HepG2 (cell line): ENCODE data around the gene FGF1. TPM values are rescaled to one million over a fixed set of nuclear protein-coding genes. Genes with fewer than 3 reads are reported as not detected.
A peak's percentile ranks its signal among the peaks of the same experiment; 100 is the strongest.

Experiments used
- ATAC-seq: fragments of 200-7000 bp; cut with Tn5 transposase; 3 replicates; pipeline ENCODE4 v1.9.1; 2020; ENCODE audit warnings: mild to moderate bottlenecking, moderate library complexity
- BruUV-seq: library from RNA; stranded (reverse); fragments of 400-500 nt; replicated peaks from 2 replicates; lab custom pipeline; 2021; lab: Mats Ljungman, UMichigan
- CTCF ChIA-PET: fragments of 300-600 bp; formaldehyde crosslinking; extraction: SDS; loops from one replicate; lab custom pipeline; 2021; ENCODE audit warnings: low total read pairs, inconsistent platforms, low intra/inter-chr PET ratio; lab: Yijun Ruan, JAX
- POLR2A ChIA-PET: fragments of 350-600 bp; sonication (Branson Sonifier 250); formaldehyde crosslinking; loops from one replicate; lab custom pipeline; 2020; ENCODE audit warnings: antibody characterized with exemption, inconsistent platforms; lab: Yijun Ruan, JAX
- DNase-seq: peaks from one replicate; pipeline ENCODE4 v3.0.0-alpha.2; 2015; ENCODE audit warnings: low spot score
- FAIRE-seq: peaks from 3 replicates; lab custom pipeline; 2011; peaks lifted over from hg19 to GRCh38; lab: Jason Lieb, UNC
- H2AFZ ChIP-seq: one replicate; pipeline ENCODE4 v1.6.1; 2011; ENCODE audit warnings: low read length, inconsistent platforms
- H3K27ac ChIP-seq: fragments of 300-600 bp; 3 replicates; pipeline ENCODE4 v1.8.0; 2011; ENCODE audit warnings: mixed run types, mild to moderate bottlenecking, mixed read lengths, low read length, inconsistent platforms; ENCODE audit not compliant: insufficient read depth; ENCODE audit errors: extremely low read length
- H3K27me3 ChIP-seq, 2 experiments: fragments of 200-600 bp in 1 of 2; 2 replicates in 1 of 2; 3 replicates in 1 of 2; pipeline versions ENCODE4 v1.6.0 to v1.8.0; 2011; ENCODE audit warnings: low read length in 2 of 2, mild to moderate bottlenecking in 2 of 2, moderate library complexity in 2 of 2, inconsistent platforms in 1 of 2; ENCODE audit not compliant: insufficient read depth in 2 of 2, control insufficient read depth in 1 of 2
- H3K36me3 ChIP-seq, 2 experiments: fragments of 200-600 bp in 1 of 2; replicated peaks in 1 of 2; 2 replicates in 1 of 2; 3 replicates in 1 of 2; pipeline versions ENCODE4 v1.5.1 to v1.8.0; 2011; ENCODE audit warnings: low read length in 2 of 2, inconsistent platforms in 1 of 2; ENCODE audit not compliant: insufficient read depth in 2 of 2, control insufficient read depth in 1 of 2
- H3K4me1 ChIP-seq: 2 replicates; pipeline ENCODE4 v1.5.1; 2012; ENCODE audit warnings: low read length, inconsistent platforms; ENCODE audit not compliant: insufficient read depth
- H3K4me2 ChIP-seq: 2 replicates; pipeline ENCODE4 v1.6.0; 2011; ENCODE audit warnings: low read depth, low read length, inconsistent platforms
- H3K4me3 ChIP-seq, 3 experiments: fragments of 200-600 bp in 1 of 3; sonication (generic), shearing (Covaris generic) in 1 of 3; replicated peaks in 1 of 3; 2 replicates each; pipeline ENCODE4 v1.5.1; 2011 to 2016; ENCODE audit warnings: low read length in 3 of 3, inconsistent platforms in 2 of 3, low read depth in 2 of 3, mild to moderate bottlenecking in 2 of 3, control low read depth in 1 of 3, mixed read lengths in 1 of 3; ENCODE audit not compliant: insufficient read depth in 1 of 3
- H3K79me2 ChIP-seq: one replicate; pipeline ENCODE4 v1.6.1; 2011; ENCODE audit warnings: low read length, inconsistent platforms; ENCODE audit not compliant: insufficient read depth
- H3K9ac ChIP-seq: 2 replicates; pipeline ENCODE4 v1.6.0; 2011; ENCODE audit warnings: mild to moderate bottlenecking, low read depth, low read length, inconsistent platforms; ENCODE audit not compliant: insufficient read depth
- H3K9me3 ChIP-seq: 2 replicates; pipeline ENCODE4 v1.5.1; 2012; ENCODE audit warnings: mild to moderate bottlenecking, low read length
- H4K20me1 ChIP-seq: 2 replicates; pipeline ENCODE4 v1.6.0; 2011; ENCODE audit warnings: inconsistent platforms, mild to moderate bottlenecking, low read length, moderate library complexity; ENCODE audit not compliant: insufficient read depth
- ELF1 ChIP-seq: sonication (generic); formaldehyde crosslinking; IDR thresholded peaks from 2 replicates; pipeline ENCODE4 v1.4.0; 2020; ENCODE audit warnings: missing genetic modification reagents
- FOXA3 ChIP-seq: IDR thresholded peaks from 2 replicates; pipeline ENCODE4 v1.6.1; 2016; ENCODE audit warnings: missing genetic modification reagents, missing compliant biosample characterization
- MIER3 ChIP-seq: IDR thresholded peaks from 2 replicates; pipeline ENCODE4 v1.6.1; 2016; ENCODE audit warnings: missing compliant biosample characterization, borderline replicate concordance
- MXI1 ChIP-seq: IDR thresholded peaks from 3 replicates; pipeline ENCODE4 v1.6.1; 2012; ENCODE audit warnings: low read depth, low read length, inconsistent platforms, borderline replicate concordance
- PHF5A ChIP-seq: IDR thresholded peaks from one replicate; pipeline ENCODE4 v1.6.1; 2018; ENCODE audit warnings: low read depth, missing genetic modification reagents; ENCODE audit not compliant: unreplicated experiment
- RFX3 ChIP-seq: IDR thresholded peaks from 2 replicates; pipeline ENCODE4 v1.6.1; 2016; ENCODE audit warnings: missing biosample characterization, missing genetic modification reagents
- SAP130 ChIP-seq: IDR thresholded peaks from 2 replicates; pipeline ENCODE4 v1.6.1; 2016; ENCODE audit warnings: low read depth
- TOE1 ChIP-seq: sonication (generic); formaldehyde crosslinking; IDR thresholded peaks from 2 replicates; pipeline ENCODE4 v1.4.0; 2020; ENCODE audit warnings: mild to moderate bottlenecking, missing genetic modification reagents
- ZC3H13 ChIP-seq: sonication (generic); formaldehyde crosslinking; IDR thresholded peaks from 2 replicates; pipeline ENCODE4 v1.8.1; 2023; ENCODE audit warnings: mild to moderate bottlenecking, missing genetic modification reagents, moderate library complexity
- ZFP41 ChIP-seq: sonication (generic); formaldehyde crosslinking; IDR thresholded peaks from 2 replicates; pipeline ENCODE4 v1.4.0; 2020; ENCODE audit warnings: mild to moderate bottlenecking, missing genetic modification reagents, borderline replicate concordance
- ZFX ChIP-seq: sonication (generic); formaldehyde crosslinking; IDR thresholded peaks from 2 replicates; pipeline ENCODE4 v1.4.0; 2020; ENCODE audit warnings: mild to moderate bottlenecking, low read depth, missing genetic modification reagents, moderate library complexity
- ZSCAN31 ChIP-seq: sonication (generic); formaldehyde crosslinking; IDR thresholded peaks from 2 replicates; pipeline ENCODE4 v1.5.0; 2020; ENCODE audit warnings: low read depth, mild to moderate bottlenecking, missing genetic modification reagents
- WGBS: methylation state at CpG from one replicate; pipeline ENCODE4 v1.1.6; 2017; ENCODE audit warnings: low lambda C conversion rate; 5-methylcytosine and 5-hydroxymethylcytosine counted together
- in situ Hi-C: cut with HindIII; loops from 2 replicates; pipeline ENCODE4 v1.10.0; 2017; ENCODE audit warnings: low pct_unique_long_range_greater_than_20kb; ENCODE audit not compliant: extremely low pct_ligation_motif_present
- intact Hi-C: fragments of 100-400 bp; cut with micrococcal nuclease; formaldehyde crosslinking; loops from one replicate; pipeline ENCODE4 v1.10.0; 2022; ENCODE audit not compliant: unreplicated experiment
- polyA plus RNA-seq, 8 experiments: library from polyadenylated mRNA; depleted of rRNA in 3 of 8; stranded (reverse) in 7 of 8; unstranded in 1 of 8; fragments of >200 nt; fragmentation: Illumina TruSeq in 4 of 8; extraction: Trizol in 4 of 8; gene quantifications; 2 replicates each; pipeline versions ENCODE4 v1.2.1 to v1.2.3, GENCODE V29; 2011 to 2016; ENCODE audit warnings: low read depth in 4 of 8, missing spikeins in 1 of 8, mixed read lengths in 1 of 8; ENCODE audit not compliant: insufficient read depth in 1 of 8
- total RNA-seq, 5 experiments: library from RNA; depleted of rRNA; stranded (reverse); fragments of >200 nt; fragmentation: Illumina TruSeq; extraction: Trizol; gene quantifications; 2 replicates each; pipeline ENCODE4 v1.2.3, GENCODE V29; 2016; ENCODE audit warnings: low read depth in 1 of 5
- TF ChIP-seq, protein P1 (sequence below): sonication (generic); formaldehyde crosslinking; IDR thresholded peaks from 2 replicates; pipeline ENCODE4 v1.5.1; 2020; ENCODE audit warnings: mild to moderate bottlenecking, missing genetic modification reagents, moderate library complexity

Gene FGF1
- total and polyA plus RNA-seq, 2 of the 13 experiments (the other 11 are each of a cell fraction or from before 2014, with no cell fraction given) = not detected

GRCh38 chr5:142686968-142687367 is 1.1 kb upstream of the FGF1 start:
- FAIRE-seq = no peak
- H3K9ac ChIP-seq = 0 out of 2 replicates have a peak overlapping the region, but pooled peaks have one; percentile 8
- POLR2A ChIA-PET = no interaction called here
- no peaks in the 10 kb centered on the region for H3K9me3 ChIP-seq
- 74% methylated on average over 4 of the region's 4 CpGs for WGBS
- no TSS peak for BruUV-seq
- no peak for ATAC-seq
- H3K4me1 ChIP-seq = peaks cover 39% of the 10 kb centered on the region
- CTCF ChIA-PET = no interaction called here
- no peak for TF ChIP-seq ELF1 (CRISPR knock-in tag)
- TF ChIP-seq ZFX = no peak
- no peak for TF ChIP-seq ZSCAN31 (CRISPR knock-in tag)
- no peak for TF ChIP-seq PHF5A (CRISPR knock-in tag)
- H4K20me1 ChIP-seq = no peaks in the 10 kb centered on the region
- H3K27me3 ChIP-seq = peaks cover 0 to 4% of the 10 kb centered on the region in 2 experiments; a peak in 3 of 5 replicates
- H3K4me2 ChIP-seq = no peak overlapping the region
- H3K79me2 ChIP-seq = no peaks in the 10 kb centered on the region
- H3K4me3 ChIP-seq = no peak overlapping the region
- intact Hi-C loops (no loop called here), in situ Hi-C loops (no loop called here)
- H2AFZ ChIP-seq = no peak overlapping the region
- H3K36me3 ChIP-seq = no peaks in the 10 kb centered on the region
- H3K27ac ChIP-seq = no peak overlapping the region
- no peak for DNase-seq

- no TSS peak for BruUV-seq
- DNase-seq (peak; percentile 62), FAIRE-seq (peak; percentile 50), ATAC-seq (peak; percentile 86)
- no peak overlapping the region for H2AFZ ChIP-seq
- H3K9me3 ChIP-seq = no peaks in the 10 kb centered on the region
- peak overlapping the region; percentile 61 for H3K4me2 ChIP-seq
- ChIA-PET CTCF (no interaction called here), POLR2A (interaction anchor here (1.2 kb wide), 1 partner anchor 10 kb away, joined by 3 read pairs; no protein-coding TSS in a partner anchor)
- no peaks in the 10 kb centered on the region for H4K20me1 ChIP-seq
- H3K79me2 ChIP-seq = no peaks in the 10 kb centered on the region
- in situ Hi-C loops (no loop called here), intact Hi-C loops (no loop called here)
- peak overlapping the region in 1 of 3 experiments; percentile 47; a peak in 1 of 6 replicates for H3K4me3 ChIP-seq
- H3K27me3 ChIP-seq = peaks cover 0 to 4% of the 10 kb centered on the region in 2 experiments; a peak in 3 of 5 replicates
- peak overlapping the region; percentile 13 for H3K9ac ChIP-seq
- H3K4me1 ChIP-seq = peaks cover 45% of the 10 kb centered on the region
- no peak overlapping the region for H3K27ac ChIP-seq
- 0% methylated on average over 4 of the region's 11 CpGs for WGBS
- no peaks in the 10 kb centered on the region for H3K36me3 ChIP-seq
- TF ChIP-seq ZFP41 (CRISPR knock-in tag) = no peak
- peak; percentile 41; the same call in 1 of the 2 replicates for TF ChIP-seq SAP130 (CRISPR knock-in tag)
- TF ChIP-seq FOXA3 (CRISPR knock-in tag) = 0 out of 2 replicates have a peak, but pooled peaks have one; percentile 8
- TF ChIP-seq ZC3H13 (CRISPR knock-in tag) = no peak
- peak; percentile 73 for TF ChIP-seq RFX3
- TF ChIP-seq, protein P1, sequence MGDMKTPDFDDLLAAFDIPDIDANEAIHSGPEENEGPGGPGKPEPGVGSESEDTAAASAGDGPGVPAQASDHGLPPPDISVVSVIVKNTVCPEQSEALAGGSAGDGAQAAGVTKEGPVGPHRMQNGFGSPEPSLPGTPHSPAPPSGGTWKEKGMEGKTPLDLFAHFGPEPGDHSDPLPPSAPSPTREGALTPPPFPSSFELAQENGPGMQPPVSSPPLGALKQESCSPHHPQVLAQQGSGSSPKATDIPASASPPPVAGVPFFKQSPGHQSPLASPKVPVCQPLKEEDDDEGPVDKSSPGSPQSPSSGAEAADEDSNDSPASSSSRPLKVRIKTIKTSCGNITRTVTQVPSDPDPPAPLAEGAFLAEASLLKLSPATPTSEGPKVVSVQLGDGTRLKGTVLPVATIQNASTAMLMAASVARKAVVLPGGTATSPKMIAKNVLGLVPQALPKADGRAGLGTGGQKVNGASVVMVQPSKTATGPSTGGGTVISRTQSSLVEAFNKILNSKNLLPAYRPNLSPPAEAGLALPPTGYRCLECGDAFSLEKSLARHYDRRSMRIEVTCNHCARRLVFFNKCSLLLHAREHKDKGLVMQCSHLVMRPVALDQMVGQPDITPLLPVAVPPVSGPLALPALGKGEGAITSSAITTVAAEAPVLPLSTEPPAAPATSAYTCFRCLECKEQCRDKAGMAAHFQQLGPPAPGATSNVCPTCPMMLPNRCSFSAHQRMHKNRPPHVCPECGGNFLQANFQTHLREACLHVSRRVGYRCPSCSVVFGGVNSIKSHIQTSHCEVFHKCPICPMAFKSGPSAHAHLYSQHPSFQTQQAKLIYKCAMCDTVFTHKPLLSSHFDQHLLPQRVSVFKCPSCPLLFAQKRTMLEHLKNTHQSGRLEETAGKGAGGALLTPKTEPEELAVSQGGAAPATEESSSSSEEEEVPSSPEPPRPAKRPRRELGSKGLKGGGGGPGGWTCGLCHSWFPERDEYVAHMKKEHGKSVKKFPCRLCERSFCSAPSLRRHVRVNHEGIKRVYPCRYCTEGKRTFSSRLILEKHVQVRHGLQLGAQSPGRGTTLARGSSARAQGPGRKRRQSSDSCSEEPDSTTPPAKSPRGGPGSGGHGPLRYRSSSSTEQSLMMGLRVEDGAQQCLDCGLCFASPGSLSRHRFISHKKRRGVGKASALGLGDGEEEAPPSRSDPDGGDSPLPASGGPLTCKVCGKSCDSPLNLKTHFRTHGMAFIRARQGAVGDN = peak; percentile 48; the same call in 1 of the 2 replicates
- 0 out of 3 replicates have a peak, but pooled peaks have one; percentile 22 for TF ChIP-seq MXI1
- TF ChIP-seq MIER3 = no peak
- no peak for TF ChIP-seq TOE1 (CRISPR knock-in tag)
Measured at GRCh38 chr5:142686210-142686734, 382 bp upstream of the FGF1 start.
